Esophagus squamous epithelium (tissue), 5 donors: ENCODE data around the gene UBE2V1. TPM values are rescaled to one million over a fixed set of nuclear protein-coding genes. Genes with fewer than 3 reads are reported as not detected.

Source experiments
- DNase-seq: peaks from one replicate; lab custom pipeline; 2025; lab: John Stamatoyannopoulos, UW
- H3K27ac ChIP-seq, 4 donors: fragments of 200-600 bp; sonication (generic); one replicate each; pipeline ENCODE4 v1.5.1; 2016 to 2019; ENCODE audit warnings: mild to moderate bottlenecking in 1 of 4
- H3K27me3 ChIP-seq, 4 donors: fragments of 200-600 bp; sonication (generic); 1 replicate in 3 of 4; 2 replicates in 1 of 4; pipeline versions ENCODE4 v1.5.1 to v1.6.0; 2017 to 2021; ENCODE audit warnings: antibody characterized with exemption in 1 of 4
- H3K36me3 ChIP-seq, 3 donors: fragments of 200-600 bp; sonication (generic); one replicate each; pipeline ENCODE4 v1.5.1; 2016 to 2019
- H3K4me1 ChIP-seq, 3 donors: fragments of 200-600 bp; sonication (generic); one replicate each; pipeline ENCODE4 v1.5.1; 2017 to 2019
- H3K4me3 ChIP-seq, 4 donors: fragments of 200-600 bp; sonication (generic); 1 replicate in 3 of 4; 2 replicates in 1 of 4; pipeline ENCODE4 v1.5.1; 2016 to 2019; ENCODE audit warnings: mild to moderate bottlenecking in 2 of 4, moderate library complexity in 1 of 4
- H3K9me3 ChIP-seq, 3 donors: fragments of 200-600 bp; sonication (generic); one replicate each; pipeline ENCODE4 v1.5.1; 2016 to 2019
- CTCF ChIP-seq, 6 experiments: fragments of 450-650 bp in 4 of 6; fragments of 200-600 bp in 2 of 6; sonication (generic) in 2 of 6; IDR thresholded peaks; one replicate each; pipeline ENCODE4 v1.5.1; 2016 to 2019; ENCODE audit warnings: antibody characterized with exemption in 6 of 6, mild to moderate bottlenecking in 4 of 6, moderate library complexity in 4 of 6
- POLR2A ChIP-seq, 4 donors: fragments of 450-650 bp; IDR thresholded peaks; one replicate each; pipeline ENCODE4 v1.6.1; 2017; ENCODE audit warnings: antibody characterized with exemption in 4 of 4, mild to moderate bottlenecking in 4 of 4, moderate library complexity in 3 of 4
- WGBS, 2 donors: methylation state at CpG; one replicate each; pipeline ENCODE4 v1.1.5; 2018; 5-methylcytosine and 5-hydroxymethylcytosine counted together
- intact Hi-C: fragments of 100-400 bp; cut with DNase I; formaldehyde crosslinking; loops from one replicate; pipeline ENCODE4 v1.15.0; 2022
- total RNA-seq, 4 donors: library from RNA; depleted of rRNA; stranded (reverse); fragments of >200 nt; gene quantifications; one replicate each; pipeline ENCODE4 v1.1.0, GENCODE V29; 2016
- donor health status: DM: yes; HTN: yes; CAD: no.

The UBE2V1 gene
- total RNA-seq, 4 donors from 2014 or later: 44.4 to 80.7 (median 63.4) TPM

DNA sequence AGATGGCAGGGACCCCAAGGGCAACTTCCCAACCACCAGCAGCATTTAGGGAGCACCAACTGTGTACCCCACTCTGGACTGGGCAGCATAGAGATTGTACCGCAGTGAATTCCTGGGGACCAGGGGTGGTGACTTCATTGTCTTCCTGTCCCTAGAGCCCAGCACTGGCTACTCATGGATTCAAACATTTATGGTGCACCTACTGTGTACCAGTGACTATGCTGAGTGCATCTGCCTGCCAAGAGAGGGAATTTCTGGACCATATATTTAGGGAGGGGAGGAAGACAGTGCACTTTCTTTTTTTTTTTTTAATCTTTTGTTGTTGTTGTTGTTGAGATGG, 55.3 kb downstream of the UBE2V1 start:
- 100% methylated on average over 1 of the region's 1 CpG; no CpG with 5 or more reads in 1 of the 2 donors for WGBS, 2 donors
- H3K9me3 ChIP-seq: no peaks in the 10 kb centered on the region
- TF ChIP-seq POLR2A (IDR thresholded peaks at IDR 0.05): no peak
- TF ChIP-seq CTCF (IDR thresholded peaks at IDR 0.05): no peak
- peaks cover 3 to 25% (median 9%) of the 10 kb centered on the region in 3 donors for H3K4me1 ChIP-seq
- H3K27ac ChIP-seq: no peak overlapping the region
- no peak for DNase-seq
- peaks cover 0 to 25% (median 0%) of the 10 kb centered on the region in 4 donors for H3K27me3 ChIP-seq
- no peaks in the 10 kb centered on the region for H3K36me3 ChIP-seq
- H3K4me3 ChIP-seq: no peak overlapping the region
- intact Hi-C loops: no loop called here

DNA sequence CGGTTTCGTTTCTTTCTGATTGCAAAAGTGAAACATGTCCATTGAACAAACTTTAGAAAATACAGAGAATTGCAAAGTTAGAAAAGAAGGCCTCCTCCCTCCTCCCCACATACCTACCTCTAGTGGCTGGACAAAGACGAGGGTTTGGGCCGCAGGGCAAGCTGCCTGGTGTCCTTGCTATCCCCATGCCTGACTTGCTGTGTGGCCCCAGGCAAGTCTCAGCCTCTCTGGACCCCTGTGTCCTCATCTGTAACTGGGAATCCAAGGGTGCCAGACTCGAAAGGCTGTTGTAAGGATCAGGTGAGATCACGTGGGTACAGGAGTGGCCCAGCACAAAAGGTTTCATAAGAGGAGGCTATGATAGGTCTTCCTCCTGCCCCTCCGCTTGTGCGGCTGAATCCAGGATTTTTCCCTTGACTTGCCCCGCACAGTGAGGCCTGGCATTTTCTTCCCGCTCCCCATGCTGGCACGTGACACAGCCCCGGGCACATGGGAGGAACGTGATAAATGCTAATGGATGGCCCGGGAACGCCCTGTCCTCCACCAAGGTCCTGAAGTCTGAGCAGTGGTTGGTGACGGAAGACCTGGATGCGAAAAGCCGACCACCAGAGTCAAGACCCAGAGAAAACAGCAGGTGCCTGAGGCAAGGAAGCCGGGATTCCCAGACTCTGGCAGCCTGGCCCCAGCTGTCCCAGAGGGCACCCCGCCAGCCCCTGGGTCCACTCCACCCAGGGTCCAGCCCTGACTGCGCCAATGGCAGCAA, 55.8 kb downstream of the UBE2V1 start:
- Histone ChIP-seq H3K27ac (no peak overlapping the region), H3K27me3 (peaks cover 0 to 25% (median 0%) of the 10 kb centered on the region in 4 donors), H3K4me1 (peaks cover 3 to 27% (median 9%) of the 10 kb centered on the region in 3 donors), H3K9me3 (no peaks in the 10 kb centered on the region), H3K4me3 (no peak overlapping the region), H3K36me3 (no peaks in the 10 kb centered on the region)
- DNase-seq: no peak
- TF ChIP-seq CTCF (IDR thresholded peaks at IDR 0.05) (no peak), POLR2A (IDR thresholded peaks at IDR 0.05) (no peak)
- 70 to 77% methylated on average over 11 to 14 of the region's 21 CpGs for WGBS, 2 donors
- intact Hi-C loops: no loop called here

DNA sequence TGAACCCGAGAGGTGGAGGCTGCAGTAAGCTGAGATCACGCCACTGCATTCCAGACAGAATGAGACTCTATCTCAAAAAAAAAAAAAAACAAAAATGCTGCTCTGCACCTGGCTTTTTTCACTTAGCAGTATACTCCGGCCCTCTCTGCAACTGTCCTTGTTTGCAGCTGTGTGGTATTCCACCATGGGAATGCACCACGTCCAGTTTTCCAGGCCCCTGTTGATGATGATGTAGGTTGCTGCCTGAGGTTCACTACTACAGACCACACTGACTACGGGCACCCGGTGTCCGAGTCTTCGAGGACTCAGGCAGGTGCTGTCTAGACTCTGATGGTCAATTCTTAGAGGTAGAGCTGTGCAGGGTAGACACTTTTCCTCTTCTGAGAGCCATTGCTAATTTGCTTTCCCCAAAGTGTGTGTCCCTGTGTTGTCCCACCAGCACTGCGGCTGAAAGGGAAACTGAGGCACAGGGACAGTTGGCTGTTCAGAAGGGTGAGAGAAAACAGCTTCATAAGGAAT, 56.5 kb downstream of the UBE2V1 start:
- Histone ChIP-seq H3K27ac (no peak overlapping the region), H3K4me3 (no peak overlapping the region), H3K36me3 (no peaks in the 10 kb centered on the region), H3K27me3 (peaks cover 0 to 25% (median 0%) of the 10 kb centered on the region in 4 donors), H3K4me1 (peaks cover 3 to 27% (median 9%) of the 10 kb centered on the region in 3 donors), H3K9me3 (no peaks in the 10 kb centered on the region)
- 82 to 88% methylated on average over 6 to 9 of the region's 9 CpGs for WGBS, 2 donors
- TF ChIP-seq CTCF (IDR thresholded peaks at IDR 0.05) (no peak), POLR2A (IDR thresholded peaks at IDR 0.05) (no peak)
- no peak for DNase-seq
- intact Hi-C loops: no loop called here

DNA sequence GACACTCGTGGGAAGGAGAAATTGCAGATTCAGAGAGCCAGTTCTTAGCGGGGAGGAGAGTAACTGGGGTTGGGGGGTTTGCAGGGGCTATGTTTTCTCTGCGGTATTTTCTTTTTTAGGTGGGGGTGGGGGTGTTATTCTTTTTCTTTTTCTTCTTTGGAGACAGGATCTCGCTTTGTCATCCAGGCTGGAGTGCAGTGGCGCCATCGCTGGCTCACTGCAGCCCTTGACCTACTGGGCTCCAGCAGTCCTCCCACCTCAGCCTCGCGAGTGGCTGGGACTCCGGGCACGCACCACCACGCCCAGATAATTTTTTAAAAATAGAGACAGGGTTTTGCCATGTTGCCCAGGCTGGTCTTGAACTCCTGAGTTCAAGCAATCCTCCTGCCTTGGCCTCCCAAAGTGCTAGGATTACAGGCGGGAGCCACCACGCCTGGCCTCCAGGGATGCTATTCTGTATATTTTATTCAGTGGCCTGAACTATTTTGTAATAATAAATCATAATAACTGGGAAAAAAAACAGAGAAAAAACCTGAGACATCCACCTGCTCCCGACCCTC, 57.3 kb downstream of the UBE2V1 start:
- Histone ChIP-seq H3K27ac (no peak overlapping the region), H3K27me3 (peaks cover 0 to 25% (median 0%) of the 10 kb centered on the region in 4 donors), H3K9me3 (no peaks in the 10 kb centered on the region), H3K4me1 (peaks cover 3 to 27% (median 9%) of the 10 kb centered on the region in 3 donors), H3K36me3 (no peaks in the 10 kb centered on the region), H3K4me3 (no peak overlapping the region)
- 71 to 84% methylated on average over 9 to 12 of the region's 14 CpGs for WGBS, 2 donors
- TF ChIP-seq POLR2A (IDR thresholded peaks at IDR 0.05) (no peak), CTCF (IDR thresholded peaks at IDR 0.05) (no peak)
- DNase-seq: no peak
- intact Hi-C loops: no loop called here
